ENCODE results near the gene FOXP2.
"Not testable (repeated sequence)": the region's sequence is repeated elsewhere in the genome, so short reads cannot be mapped to it uniquely, and the experiment has no call there.

Gene FOXP2

GRCh38 chr7:114414156-114415063 lies at the start of gene FOXP2:
Gene FOXP2 (plus strand): TSS chr7:114414815. CDS start chr7:114426512, 11,697 bp downstream.
- DNase-seq (ENCODE audit: low read depth), result no peak

- no peak for DNase-seq (ENCODE audit: low read depth)
Measured at GRCh38 chr7:114365791-114366190, 48.8 kb upstream of the FOXP2 start.

- no peak for DNase-seq (ENCODE audit: low read depth)
Measured at GRCh38 chr7:114368492-114368891, 46.1 kb upstream of the FOXP2 start.

GRCh38 chr7:114369294-114369693 lies 45.3 kb upstream of the FOXP2 start:
- no peak for DNase-seq (ENCODE audit: low read depth)

GRCh38 chr7:114372619-114373018 lies 42.0 kb upstream of the FOXP2 start:
- no peak for DNase-seq (ENCODE audit: low read depth)

- no peak for DNase-seq (ENCODE audit: low read depth)
Measured at GRCh38 chr7:114375907-114376306, 38.7 kb upstream of the FOXP2 start.

- not testable (repeated sequence) for DNase-seq (ENCODE audit: low read depth)
Measured at GRCh38 chr7:114383946-114384345, 30.7 kb upstream of the FOXP2 start.

- DNase-seq (ENCODE audit: low read depth), result not testable (repeated sequence)
Measured at GRCh38 chr7:114384346-114384745, 30.3 kb upstream of the FOXP2 start.

- no peak for DNase-seq (ENCODE audit: low read depth)
Measured at GRCh38 chr7:114388021-114388420, 26.6 kb upstream of the FOXP2 start.

GRCh38 chr7:114392686-114393085 lies 21.9 kb upstream of the FOXP2 start:
- no peak for DNase-seq (ENCODE audit: low read depth)

GRCh38 chr7:114402876-114403635 lies 11.6 kb upstream of the FOXP2 start:
- DNase-seq (ENCODE audit: low read depth), result no peak

- DNase-seq (ENCODE audit: low read depth), result no peak
Measured at GRCh38 chr7:114405427-114405826, 9.2 kb upstream of the FOXP2 start.

- no peak for DNase-seq (ENCODE audit: low read depth)
Measured at GRCh38 chr7:114409750-114410149, 4.9 kb upstream of the FOXP2 start.

GRCh38 chr7:114412548-114412947 lies 2.1 kb upstream of the FOXP2 start:
- no peak for DNase-seq (ENCODE audit: low read depth)

GRCh38 chr7:114413761-114414155 lies 857 bp upstream of the FOXP2 start:
- no peak for DNase-seq (ENCODE audit: low read depth)

GRCh38 chr7:114415064-114415989 lies 712 bp downstream of the FOXP2 start:
- DNase-seq (ENCODE audit: low read depth), result no peak

- DNase-seq (ENCODE audit: low read depth), result no peak
Measured at GRCh38 chr7:114416129-114416990, 1.7 kb downstream of the FOXP2 start.

- no peak for DNase-seq (ENCODE audit: low read depth)
Measured at GRCh38 chr7:114417290-114417689, 2.7 kb downstream of the FOXP2 start.

- no peak for DNase-seq (ENCODE audit: low read depth)
Measured at GRCh38 chr7:114418117-114418516, 3.5 kb downstream of the FOXP2 start.

- no peak for DNase-seq (ENCODE audit: low read depth)
Measured at GRCh38 chr7:114419441-114420272, 5.0 kb downstream of the FOXP2 start.
